ENCODE measurements around the gene MBLAC1.

- TF ChIP-seq CTCF (conservative IDR thresholded peaks at IDR 0.05) (no peak), EZH2 (IDR thresholded peaks at IDR 0.05; ENCODE audit: low read depth) (no peak)
Observed at GRCh38 chr7:100148559-100149328, 22.0 kb downstream of the MBLAC1 start, which contains the start of gene LAMTOR4.
